HepG2 (cell line): ENCODE data around the gene MS4A13. TPM values are rescaled to one million over a fixed set of nuclear protein-coding genes. Genes with fewer than 3 reads are reported as not detected.

Source experiments
- ATAC-seq: fragments of 200-7000 bp; cut with Tn5 transposase; 3 replicates; pipeline ENCODE4 v1.9.1; 2020; ENCODE audit warnings: mild to moderate bottlenecking, moderate library complexity
- BruUV-seq: library from RNA; stranded (reverse); fragments of 400-500 nt; replicated peaks from 2 replicates; lab custom pipeline; 2021; lab: Mats Ljungman, UMichigan
- CTCF ChIA-PET: fragments of 300-600 bp; formaldehyde crosslinking; extraction: SDS; loops from one replicate; lab custom pipeline; 2021; ENCODE audit warnings: low total read pairs, inconsistent platforms, low intra/inter-chr PET ratio; lab: Yijun Ruan, JAX
- POLR2A ChIA-PET: fragments of 350-600 bp; sonication (Branson Sonifier 250); formaldehyde crosslinking; loops from one replicate; lab custom pipeline; 2020; ENCODE audit warnings: antibody characterized with exemption, inconsistent platforms; lab: Yijun Ruan, JAX
- DNase-seq: peaks from one replicate; pipeline ENCODE4 v3.0.0-alpha.2; 2015; ENCODE audit warnings: low spot score
- FAIRE-seq: peaks from 3 replicates; lab custom pipeline; 2011; peaks lifted over from hg19 to GRCh38; lab: Jason Lieb, UNC
- H2AFZ ChIP-seq: one replicate; pipeline ENCODE4 v1.6.1; 2011; ENCODE audit warnings: low read length, inconsistent platforms
- H3K27ac ChIP-seq: fragments of 300-600 bp; 3 replicates; pipeline ENCODE4 v1.8.0; 2011; ENCODE audit warnings: mixed run types, mild to moderate bottlenecking, mixed read lengths, low read length, inconsistent platforms; ENCODE audit not compliant: insufficient read depth; ENCODE audit errors: extremely low read length
- H3K27me3 ChIP-seq, 2 experiments: fragments of 200-600 bp in 1 of 2; 2 replicates in 1 of 2; 3 replicates in 1 of 2; pipeline versions ENCODE4 v1.6.0 to v1.8.0; 2011; ENCODE audit warnings: low read length in 2 of 2, mild to moderate bottlenecking in 2 of 2, moderate library complexity in 2 of 2, inconsistent platforms in 1 of 2; ENCODE audit not compliant: insufficient read depth in 2 of 2, control insufficient read depth in 1 of 2
- H3K36me3 ChIP-seq, 2 experiments: fragments of 200-600 bp in 1 of 2; replicated peaks in 1 of 2; 2 replicates in 1 of 2; 3 replicates in 1 of 2; pipeline versions ENCODE4 v1.5.1 to v1.8.0; 2011; ENCODE audit warnings: low read length in 2 of 2, inconsistent platforms in 1 of 2; ENCODE audit not compliant: insufficient read depth in 2 of 2, control insufficient read depth in 1 of 2
- H3K4me1 ChIP-seq: 2 replicates; pipeline ENCODE4 v1.5.1; 2012; ENCODE audit warnings: low read length, inconsistent platforms; ENCODE audit not compliant: insufficient read depth
- H3K4me2 ChIP-seq: 2 replicates; pipeline ENCODE4 v1.6.0; 2011; ENCODE audit warnings: low read depth, low read length, inconsistent platforms
- H3K4me3 ChIP-seq, 3 experiments: fragments of 200-600 bp in 1 of 3; sonication (generic), shearing (Covaris generic) in 1 of 3; replicated peaks in 1 of 3; 2 replicates each; pipeline ENCODE4 v1.5.1; 2011 to 2016; ENCODE audit warnings: low read length in 3 of 3, inconsistent platforms in 2 of 3, low read depth in 2 of 3, mild to moderate bottlenecking in 2 of 3, control low read depth in 1 of 3, mixed read lengths in 1 of 3; ENCODE audit not compliant: insufficient read depth in 1 of 3
- H3K79me2 ChIP-seq: one replicate; pipeline ENCODE4 v1.6.1; 2011; ENCODE audit warnings: low read length, inconsistent platforms; ENCODE audit not compliant: insufficient read depth
- H3K9ac ChIP-seq: 2 replicates; pipeline ENCODE4 v1.6.0; 2011; ENCODE audit warnings: mild to moderate bottlenecking, low read depth, low read length, inconsistent platforms; ENCODE audit not compliant: insufficient read depth
- H3K9me3 ChIP-seq: 2 replicates; pipeline ENCODE4 v1.5.1; 2012; ENCODE audit warnings: mild to moderate bottlenecking, low read length
- H4K20me1 ChIP-seq: 2 replicates; pipeline ENCODE4 v1.6.0; 2011; ENCODE audit warnings: inconsistent platforms, mild to moderate bottlenecking, low read length, moderate library complexity; ENCODE audit not compliant: insufficient read depth
- ARNTL ChIP-seq: sonication (generic); formaldehyde crosslinking; IDR thresholded peaks from 2 replicates; pipeline ENCODE4 v1.4.0; 2020; ENCODE audit warnings: mild to moderate bottlenecking, missing genetic modification reagents
- DR1 ChIP-seq: sonication (generic); formaldehyde crosslinking; IDR thresholded peaks from 2 replicates; pipeline ENCODE4 v1.8.0; 2021; ENCODE audit warnings: mild to moderate bottlenecking, missing genetic modification reagents, inconsistent platforms
- GABPB1 ChIP-seq: IDR thresholded peaks from 2 replicates; pipeline ENCODE4 v1.6.1; 2016; ENCODE audit warnings: mild to moderate bottlenecking, missing genetic modification reagents, moderate library complexity, missing compliant biosample characterization
- KDM1A ChIP-seq: IDR thresholded peaks from 2 replicates; pipeline ENCODE4 v1.6.1; 2016; ENCODE audit warnings: missing compliant biosample characterization
- NFE2L2 ChIP-seq: fragments of 150-350 bp; IDR thresholded peaks from 2 replicates; pipeline ENCODE4 v1.6.1; 2014; ENCODE audit warnings: low read length
- NPAS2 ChIP-seq: sonication (generic); formaldehyde crosslinking; IDR thresholded peaks from 2 replicates; pipeline ENCODE4 v1.8.0; 2022; ENCODE audit warnings: mild to moderate bottlenecking, missing genetic modification reagents, borderline replicate concordance
- PTBP1 ChIP-seq: fragments of 200-400 bp; formaldehyde crosslinking; IDR thresholded peaks from 2 replicates; pipeline ENCODE4 v1.6.1; 2018; ENCODE audit warnings: low read length, low read depth; ENCODE audit not compliant: poor library complexity, severe bottlenecking
- RARG ChIP-seq: sonication (generic); formaldehyde crosslinking; IDR thresholded peaks from 2 replicates; pipeline ENCODE4 v1.4.0; 2020; ENCODE audit warnings: low read depth, mild to moderate bottlenecking, missing genetic modification reagents
- RBM39 ChIP-seq: fragments of 200-400 bp; formaldehyde crosslinking; IDR thresholded peaks from one replicate; pipeline ENCODE4 v1.6.1; 2018; ENCODE audit warnings: antibody characterized with exemption, mild to moderate bottlenecking, low read depth, low read length; ENCODE audit not compliant: poor library complexity, severe bottlenecking
- SP2 ChIP-seq: sonication (generic); formaldehyde crosslinking; IDR thresholded peaks from 2 replicates; pipeline ENCODE4 v1.5.1; 2020; ENCODE audit warnings: mild to moderate bottlenecking, missing genetic modification reagents
- SRF ChIP-seq: IDR thresholded peaks from 2 replicates; pipeline ENCODE4 v1.6.1; 2011; ENCODE audit warnings: mild to moderate bottlenecking, low read depth, low read length, moderate library complexity
- ZNF121 ChIP-seq: sonication (generic); formaldehyde crosslinking; IDR thresholded peaks from 2 replicates; pipeline ENCODE4 v1.5.0; 2020; ENCODE audit warnings: mild to moderate bottlenecking, missing genetic modification reagents
- ZNF124 ChIP-seq: sonication (generic); formaldehyde crosslinking; IDR thresholded peaks from 2 replicates; pipeline ENCODE4 v1.4.0; 2020; ENCODE audit warnings: missing genetic modification reagents
- ZNF232 ChIP-seq: sonication (generic); formaldehyde crosslinking; IDR thresholded peaks from 2 replicates; pipeline ENCODE4 v1.4.0; 2020; ENCODE audit warnings: missing genetic modification reagents, borderline replicate concordance
- ZNF326 ChIP-seq: sonication (generic); formaldehyde crosslinking; IDR thresholded peaks from 2 replicates; pipeline ENCODE4 v1.4.0; 2020; ENCODE audit warnings: missing genetic modification reagents, borderline replicate concordance
- ZNF431 ChIP-seq: sonication (generic); formaldehyde crosslinking; IDR thresholded peaks from 2 replicates; pipeline ENCODE4 v1.9.0; 2022; ENCODE audit warnings: missing genetic modification reagents, low read depth, mild to moderate bottlenecking, borderline replicate concordance
- ZNF570 ChIP-seq: sonication (generic); formaldehyde crosslinking; IDR thresholded peaks from 2 replicates; pipeline ENCODE4 v1.4.0; 2020; ENCODE audit warnings: mild to moderate bottlenecking, missing genetic modification reagents, borderline replicate concordance
- ZNF83 ChIP-seq: sonication (generic); formaldehyde crosslinking; IDR thresholded peaks from 2 replicates; pipeline ENCODE4 v1.4.0; 2020; ENCODE audit warnings: missing genetic modification reagents, mild to moderate bottlenecking, borderline replicate concordance
- WGBS: methylation state at CpG from one replicate; pipeline ENCODE4 v1.1.6; 2017; ENCODE audit warnings: low lambda C conversion rate; 5-methylcytosine and 5-hydroxymethylcytosine counted together
- in situ Hi-C: cut with HindIII; loops from 2 replicates; pipeline ENCODE4 v1.10.0; 2017; ENCODE audit warnings: low pct_unique_long_range_greater_than_20kb; ENCODE audit not compliant: extremely low pct_ligation_motif_present
- intact Hi-C: fragments of 100-400 bp; cut with micrococcal nuclease; formaldehyde crosslinking; loops from one replicate; pipeline ENCODE4 v1.10.0; 2022; ENCODE audit not compliant: unreplicated experiment
- polyA plus RNA-seq, 8 experiments: library from polyadenylated mRNA; depleted of rRNA in 3 of 8; stranded (reverse) in 7 of 8; unstranded in 1 of 8; fragments of >200 nt; fragmentation: Illumina TruSeq in 4 of 8; extraction: Trizol in 4 of 8; gene quantifications; 2 replicates each; pipeline versions ENCODE4 v1.2.1 to v1.2.3, GENCODE V29; 2011 to 2016; ENCODE audit warnings: low read depth in 4 of 8, missing spikeins in 1 of 8, mixed read lengths in 1 of 8; ENCODE audit not compliant: insufficient read depth in 1 of 8
- total RNA-seq, 5 experiments: library from RNA; depleted of rRNA; stranded (reverse); fragments of >200 nt; fragmentation: Illumina TruSeq; extraction: Trizol; gene quantifications; 2 replicates each; pipeline ENCODE4 v1.2.3, GENCODE V29; 2016; ENCODE audit warnings: low read depth in 1 of 5
- TF ChIP-seq, protein P1 (sequence below): sonication (generic); formaldehyde crosslinking; IDR thresholded peaks from 2 replicates; pipeline ENCODE4 v1.9.0; 2021; ENCODE audit warnings: missing genetic modification reagents, mild to moderate bottlenecking, borderline replicate concordance
- TF ChIP-seq, protein P2 (sequence below): sonication (generic); formaldehyde crosslinking; conservative IDR thresholded peaks from 2 replicates; pipeline ENCODE4 v1.4.0; 2020; ENCODE audit warnings: mild to moderate bottlenecking, missing genetic modification reagents, moderate library complexity

Gene MS4A13
- total and polyA plus RNA-seq, 2 of the 13 experiments (the other 11 are each of a cell fraction or from before 2014, with no cell fraction given) = not detected

GRCh38 chr11:60504219-60504905 lies 10.8 kb upstream of the MS4A13 start:
- in situ Hi-C loops = no loop called here
- H3K9ac ChIP-seq = no peak overlapping the region
- FAIRE-seq = no peak
- H3K79me2 ChIP-seq = no peaks in the 10 kb centered on the region
- DNase-seq = no peak
- H3K36me3 ChIP-seq = no peaks in the 10 kb centered on the region
- no peak overlapping the region for H3K4me3 ChIP-seq
- no peak overlapping the region for H2AFZ ChIP-seq
- H3K4me2 ChIP-seq = no peak overlapping the region
- no peaks in the 10 kb centered on the region for H3K27me3 ChIP-seq
- intact Hi-C loops = no loop called here
- no peaks in the 10 kb centered on the region for H4K20me1 ChIP-seq
- no peak for ATAC-seq
- TF ChIP-seq RBM39 (no peak), SP2 (CRISPR knock-in tag) (no peak), KDM1A (no peak), NFE2L2 (no peak), ARNTL (CRISPR knock-in tag) (no peak), ZNF121 (CRISPR knock-in tag) (no peak), ZNF124 (CRISPR knock-in tag) (no peak), DR1 (CRISPR knock-in tag) (no peak), PTBP1 (no peak), ZNF83 (CRISPR knock-in tag) (no peak), NPAS2 (no peak), RARG (CRISPR knock-in tag) (no peak), GABPB1 (no peak), ZNF431 (CRISPR knock-in tag) (no peak), SRF (no peak), ZNF232 (CRISPR knock-in tag) (no peak), ZNF326 (CRISPR knock-in tag) (no peak), ZNF570 (CRISPR knock-in tag) (no peak)
- TF ChIP-seq, protein P1, sequence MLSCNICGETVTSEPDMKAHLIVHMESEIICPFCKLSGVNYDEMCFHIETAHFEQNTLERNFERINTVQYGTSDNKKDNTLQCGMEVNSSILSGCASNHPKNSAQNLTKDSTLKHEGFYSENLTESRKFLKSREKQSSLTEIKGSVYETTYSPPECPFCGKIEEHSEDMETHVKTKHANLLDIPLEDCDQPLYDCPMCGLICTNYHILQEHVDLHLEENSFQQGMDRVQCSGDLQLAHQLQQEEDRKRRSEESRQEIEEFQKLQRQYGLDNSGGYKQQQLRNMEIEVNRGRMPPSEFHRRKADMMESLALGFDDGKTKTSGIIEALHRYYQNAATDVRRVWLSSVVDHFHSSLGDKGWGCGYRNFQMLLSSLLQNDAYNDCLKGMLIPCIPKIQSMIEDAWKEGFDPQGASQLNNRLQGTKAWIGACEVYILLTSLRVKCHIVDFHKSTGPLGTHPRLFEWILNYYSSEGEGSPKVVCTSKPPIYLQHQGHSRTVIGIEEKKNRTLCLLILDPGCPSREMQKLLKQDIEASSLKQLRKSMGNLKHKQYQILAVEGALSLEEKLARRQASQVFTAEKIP (CRISPR knock-in tag) = no peak
- TF ChIP-seq, protein P2, sequence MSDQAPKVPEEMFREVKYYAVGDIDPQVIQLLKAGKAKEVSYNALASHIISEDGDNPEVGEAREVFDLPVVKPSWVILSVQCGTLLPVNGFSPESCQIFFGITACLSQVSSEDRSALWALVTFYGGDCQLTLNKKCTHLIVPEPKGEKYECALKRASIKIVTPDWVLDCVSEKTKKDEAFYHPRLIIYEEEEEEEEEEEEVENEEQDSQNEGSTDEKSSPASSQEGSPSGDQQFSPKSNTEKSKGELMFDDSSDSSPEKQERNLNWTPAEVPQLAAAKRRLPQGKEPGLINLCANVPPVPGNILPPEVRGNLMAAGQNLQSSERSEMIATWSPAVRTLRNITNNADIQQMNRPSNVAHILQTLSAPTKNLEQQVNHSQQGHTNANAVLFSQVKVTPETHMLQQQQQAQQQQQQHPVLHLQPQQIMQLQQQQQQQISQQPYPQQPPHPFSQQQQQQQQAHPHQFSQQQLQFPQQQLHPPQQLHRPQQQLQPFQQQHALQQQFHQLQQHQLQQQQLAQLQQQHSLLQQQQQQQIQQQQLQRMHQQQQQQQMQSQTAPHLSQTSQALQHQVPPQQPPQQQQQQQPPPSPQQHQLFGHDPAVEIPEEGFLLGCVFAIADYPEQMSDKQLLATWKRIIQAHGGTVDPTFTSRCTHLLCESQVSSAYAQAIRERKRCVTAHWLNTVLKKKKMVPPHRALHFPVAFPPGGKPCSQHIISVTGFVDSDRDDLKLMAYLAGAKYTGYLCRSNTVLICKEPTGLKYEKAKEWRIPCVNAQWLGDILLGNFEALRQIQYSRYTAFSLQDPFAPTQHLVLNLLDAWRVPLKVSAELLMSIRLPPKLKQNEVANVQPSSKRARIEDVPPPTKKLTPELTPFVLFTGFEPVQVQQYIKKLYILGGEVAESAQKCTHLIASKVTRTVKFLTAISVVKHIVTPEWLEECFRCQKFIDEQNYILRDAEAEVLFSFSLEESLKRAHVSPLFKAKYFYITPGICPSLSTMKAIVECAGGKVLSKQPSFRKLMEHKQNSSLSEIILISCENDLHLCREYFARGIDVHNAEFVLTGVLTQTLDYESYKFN (CRISPR knock-in tag) = no peak
- TF ChIP-seq, all 625 proteins: peak for 0
- 0% methylated on average over 3 of the region's 3 CpGs for WGBS
- ChIA-PET CTCF (no interaction called here), POLR2A (no interaction called here)
- BruUV-seq = no TSS peak
- Histone ChIP-seq H3K9me3 (no peaks in the 10 kb centered on the region; the same call in 1 of the 2 replicates), H3K4me1 (no peaks in the 10 kb centered on the region), H3K27ac (no peak overlapping the region)
